Measurements from ENCODE around the gene SCP2.
"Not testable (repeated sequence)": the region's sequence is repeated elsewhere in the genome, so short reads cannot be mapped to it uniquely, and the experiment has no call there.

Gene SCP2

GRCh38 chr1:52917156-52917555 lies 9.9 kb upstream of the SCP2 start:
- no peak for DNase-seq (ENCODE audit: low read depth in 2 of 2)

GRCh38 chr1:52917581-52917980 lies 9.5 kb upstream of the SCP2 start:
- no peak for DNase-seq (ENCODE audit: low read depth in 2 of 2)

GRCh38 chr1:52918201-52918600 lies 8.9 kb upstream of the SCP2 start:
- no peak for DNase-seq (ENCODE audit: low read depth in 2 of 2)

- no peak for DNase-seq (ENCODE audit: low read depth in 2 of 2)
These were observed 7.9 kb upstream of the SCP2 start for GRCh38 chr1:52919051-52919722.

GRCh38 chr1:52919723-52920483 lies 7.2 kb upstream of the SCP2 start:
- DNase-seq (ENCODE audit: low read depth in 2 of 2), result no peak

- no peak for DNase-seq (ENCODE audit: low read depth in 2 of 2)
These were observed 6.2 kb upstream of the SCP2 start for GRCh38 chr1:52920791-52921291.

- DNase-seq (ENCODE audit: low read depth in 2 of 2), result no peak
These were observed 1.5 kb upstream of the SCP2 start for GRCh38 chr1:52925571-52926005.

GRCh38 chr1:52926864-52927211 lies 238 bp upstream of the SCP2 start:
- no peak for DNase-seq (ENCODE audit: low read depth in 2 of 2)

GRCh38 chr1:52928015-52928404 lies 934 bp downstream of the SCP2 start:
- no peak for DNase-seq (ENCODE audit: low read depth in 2 of 2)

- DNase-seq (ENCODE audit: low read depth in 2 of 2), result no peak
These were observed 1.9 kb downstream of the SCP2 start for GRCh38 chr1:52929019-52929418.

- no peak for DNase-seq (ENCODE audit: low read depth in 2 of 2)
These were observed 10.5 kb downstream of the SCP2 start for GRCh38 chr1:52937433-52938182.

- no peak for DNase-seq (ENCODE audit: low read depth in 2 of 2)
These were observed 11.0 kb downstream of the SCP2 start for GRCh38 chr1:52938183-52938451.

- no peak for DNase-seq (ENCODE audit: low read depth in 2 of 2)
These were observed 16.9 kb downstream of the SCP2 start for GRCh38 chr1:52943876-52944416.

GRCh38 chr1:52944566-52944965 lies 17.5 kb downstream of the SCP2 start:
- no peak for DNase-seq (ENCODE audit: low read depth in 2 of 2)

- no peak for DNase-seq (ENCODE audit: low read depth in 2 of 2)
These were observed 20.4 kb downstream of the SCP2 start for GRCh38 chr1:52947490-52947889.

GRCh38 chr1:52949602-52950001 lies 22.5 kb downstream of the SCP2 start:
- DNase-seq (ENCODE audit: low read depth in 2 of 2), result not testable (repeated sequence)

- no peak for DNase-seq (ENCODE audit: low read depth in 2 of 2)
These were observed 25.0 kb downstream of the SCP2 start for GRCh38 chr1:52952112-52952511.

GRCh38 chr1:52955129-52955970 lies 28.3 kb downstream of the SCP2 start:
- no peak for DNase-seq (ENCODE audit: low read depth in 2 of 2)

- no peak for DNase-seq (ENCODE audit: low read depth in 2 of 2)
These were observed 36.0 kb downstream of the SCP2 start for GRCh38 chr1:52963101-52963500.

- DNase-seq (ENCODE audit: low read depth in 2 of 2), result no peak
These were observed 40.6 kb downstream of the SCP2 start for GRCh38 chr1:52967666-52968065.

GRCh38 chr1:52969234-52969633 lies 42.2 kb downstream of the SCP2 start:
- DNase-seq (ENCODE audit: low read depth in 2 of 2), result not testable (repeated sequence)

- DNase-seq (ENCODE audit: low read depth in 2 of 2), result no peak
These were observed 43.1 kb downstream of the SCP2 start for GRCh38 chr1:52970149-52970548.
